Spinal cord (tissue), 10 donors: ENCODE data around the gene FCGR2B. TPM values are rescaled to one million over a fixed set of nuclear protein-coding genes. Genes with fewer than 3 reads are reported as not detected.
"Not testable (repeated sequence)": the region's sequence is repeated elsewhere in the genome, so short reads cannot be mapped to it uniquely, and the experiment has no call there.

Experiments used
- DNase-seq, 6 donors: peaks; one replicate each; pipeline versions ENCODE4 v3.0.0 to v3.0.0-alpha.2; 2013 to 2015; ENCODE audit warnings: low spot score in 6 of 6, low read depth in 4 of 6
- H3K27ac ChIP-seq: one replicate; pipeline ENCODE4 v1.5.1; 2013; ENCODE audit warnings: low read depth, low read length, control low read depth
- H3K27me3 ChIP-seq: one replicate; pipeline ENCODE4 v1.6.1; 2013; ENCODE audit warnings: low read length; ENCODE audit not compliant: control insufficient read depth, insufficient read depth
- H3K36me3 ChIP-seq: one replicate; pipeline ENCODE4 v1.6.1; 2013; ENCODE audit warnings: low read length; ENCODE audit not compliant: control insufficient read depth, insufficient read depth
- H3K4me1 ChIP-seq: one replicate; pipeline ENCODE4 v1.6.1; 2013; ENCODE audit warnings: low read length; ENCODE audit not compliant: control insufficient read depth, insufficient read depth
- H3K4me3 ChIP-seq: one replicate; pipeline ENCODE4 v1.5.1; 2013; ENCODE audit warnings: low read depth, low read length, control low read depth
- H3K9me3 ChIP-seq: one replicate; pipeline ENCODE4 v1.6.1; 2013; ENCODE audit warnings: low read length; ENCODE audit not compliant: control insufficient read depth, insufficient read depth
- WGBS: methylation state at CpG from one replicate; pipeline ENCODE4 v1.1.5; 2013; ENCODE audit warnings: missing lambda C conversion rate; ENCODE audit not compliant: insufficient coverage; 5-methylcytosine and 5-hydroxymethylcytosine counted together
- long read RNA-seq, 4 donors: transcript quantifications; one replicate each; lab custom pipeline, GENCODE V29; 2026
- polyA plus RNA-seq, 2 donors: library from polyadenylated mRNA; unstranded; fragments of 120-200 nt; gene quantifications; one replicate each; pipeline ENCODE4 v1.2.1, GENCODE V29; 2013; ENCODE audit not compliant: insufficient read length in 2 of 2
- total RNA-seq, 2 donors: library from RNA; depleted of rRNA in 1 of 2; stranded (reverse); fragments of 120-200 nt in 1 of 2; fragments of >200 nt in 1 of 2; gene quantifications; one replicate each; pipeline versions ENCODE4 v1.2.3 to v1.2.4, GENCODE V29; 2013 to 2014
- donor health status: healthy.

The FCGR2B gene
- total RNA-seq (1 to 10 TPM; 1.1 to 1.5 TPM), polyA plus RNA-seq (under 1 TPM in 1 of 2 donors, not detected in 1; 0.20 TPM)
- long read RNA-seq, donor 1 = 0 reads
- long read RNA-seq, donor 2 = 0 reads
- long read RNA-seq, donor 3 = 0 reads
- long read RNA-seq, donor 4 = 0 reads

DNA sequence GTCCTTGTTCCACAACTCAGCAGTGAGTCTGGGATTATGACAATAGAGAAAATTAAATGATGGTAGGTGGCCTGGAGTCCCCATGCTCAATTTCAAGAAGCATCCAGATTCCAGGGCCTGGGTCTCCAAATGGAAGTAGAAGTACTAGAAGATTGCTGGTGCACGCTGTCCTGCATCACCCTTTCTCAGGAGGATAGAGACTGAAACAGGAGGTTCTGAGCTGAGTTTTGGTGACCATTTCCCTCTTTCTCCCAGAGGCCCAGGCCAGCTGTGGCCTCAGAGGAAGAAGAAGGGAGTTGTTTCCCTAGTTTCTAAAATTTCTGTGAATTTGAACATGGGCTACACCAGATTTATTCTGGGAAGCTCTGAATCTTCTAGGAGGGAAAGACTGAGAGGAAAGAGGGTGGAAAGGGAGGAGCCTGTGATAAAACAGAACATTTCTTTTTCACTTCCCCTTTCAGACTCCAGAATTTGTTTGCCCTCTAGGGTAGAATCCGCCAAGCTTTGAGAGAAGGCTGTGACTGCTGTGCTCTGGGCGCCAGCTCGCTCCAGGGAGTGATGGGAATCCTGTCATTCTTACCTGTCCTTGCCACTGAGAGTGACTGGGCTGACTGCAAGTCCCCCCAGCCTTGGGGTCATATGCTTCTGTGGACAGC lies at the start of gene FCGR2B:
FCGR2B (plus strand) TSS at position 460 of the 656 bp plus-strand sequence; CDS start at position 559, 99 bp downstream.
- not testable (repeated sequence) for H3K9me3 ChIP-seq, H3K36me3 ChIP-seq, H3K4me3 ChIP-seq, H3K27me3 ChIP-seq, H3K27ac ChIP-seq, DNase-seq, H3K4me1 ChIP-seq
- no CpG with 5 or more reads among the region's 4 CpGs for WGBS

- H3K4me1 ChIP-seq, H3K36me3 ChIP-seq, H3K27ac ChIP-seq, H3K27me3 ChIP-seq, H3K9me3 ChIP-seq, H3K4me3 ChIP-seq, DNase-seq: not testable (repeated sequence)
- 91% methylated on average over 7 of the region's 30 CpGs for WGBS
These were observed 46.5 kb upstream of the FCGR2B start for GRCh38 chr1:161616417-161616816.

GRCh38 chr1:161618517-161618916 lies 44.4 kb upstream of the FCGR2B start:
- H3K36me3 ChIP-seq, H3K27ac ChIP-seq, DNase-seq, H3K9me3 ChIP-seq, H3K4me3 ChIP-seq, H3K27me3 ChIP-seq, H3K4me1 ChIP-seq: not testable (repeated sequence)
- 90% methylated on average over 2 of the region's 4 CpGs for WGBS

DNA sequence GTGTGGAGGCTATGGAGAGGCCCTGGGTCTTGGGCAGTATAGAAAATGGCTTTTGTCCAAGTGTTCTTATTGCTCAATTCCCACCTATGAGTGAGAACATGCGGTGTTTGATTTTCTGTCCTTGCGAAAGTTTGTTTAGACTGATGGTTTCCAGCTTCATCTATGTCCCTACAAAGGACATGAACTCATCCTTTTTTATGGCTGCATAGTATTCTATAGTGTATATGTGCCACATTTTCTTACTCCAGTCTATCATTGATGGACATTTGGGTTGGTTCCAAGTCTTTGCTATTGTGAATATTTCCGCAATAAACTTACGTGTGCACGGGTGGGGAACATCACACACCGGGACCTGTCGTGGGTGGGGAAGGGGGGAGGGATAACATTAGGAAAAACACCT lies 42.5 kb upstream of the FCGR2B start:
- H3K27ac ChIP-seq, DNase-seq, H3K9me3 ChIP-seq, H3K36me3 ChIP-seq, H3K4me1 ChIP-seq, H3K4me3 ChIP-seq, H3K27me3 ChIP-seq: not testable (repeated sequence)
- no CpG with 5 or more reads among the region's 7 CpGs for WGBS

DNA sequence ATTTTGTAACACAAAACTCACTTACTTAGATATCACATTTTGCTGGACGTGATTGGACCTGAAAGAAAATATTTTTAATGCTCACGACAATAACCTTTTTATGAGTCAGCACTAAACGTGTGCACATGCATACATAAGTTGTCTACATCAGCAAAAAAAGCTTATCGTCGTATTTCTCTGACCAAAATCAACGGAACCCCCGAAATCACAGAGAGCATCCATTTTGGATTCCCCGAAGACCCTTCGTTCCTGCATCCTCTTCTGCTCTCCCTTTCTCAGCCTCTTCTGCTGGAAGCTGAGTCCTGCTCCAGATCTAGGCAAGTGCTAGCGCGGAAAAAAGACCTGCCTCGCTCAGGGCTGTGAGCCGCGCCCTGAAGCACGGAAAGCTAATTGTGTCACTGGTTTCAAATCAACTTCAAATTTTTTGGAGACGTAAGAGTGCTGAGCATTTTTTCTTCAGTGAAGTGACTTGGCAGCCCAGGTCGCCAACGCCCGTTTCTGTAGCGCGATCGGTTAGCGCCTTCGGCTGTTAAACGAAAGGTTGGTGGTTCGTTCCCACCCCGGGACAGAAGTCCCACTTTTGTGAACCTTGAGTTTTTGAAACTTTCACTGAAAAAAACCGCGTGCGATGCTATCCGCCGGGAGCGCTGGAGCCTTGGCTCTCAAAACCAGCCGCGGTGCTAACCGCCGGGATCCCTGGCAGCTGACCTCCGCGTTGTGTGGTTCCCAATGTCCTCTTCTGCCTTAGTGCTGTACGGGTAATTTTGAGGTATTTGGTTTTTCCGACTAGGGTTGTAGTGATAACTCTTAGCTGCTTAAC lies 41.6 kb upstream of the FCGR2B start:
- H3K4me3 ChIP-seq = peak overlapping the region; percentile 56
- H3K4me1 ChIP-seq, H3K27me3 ChIP-seq, H3K36me3 ChIP-seq, H3K9me3 ChIP-seq: not testable (repeated sequence)
- DNase-seq = peak; percentile 48 to 95 (median 55)
- 1% methylated on average over 36 of the region's 41 CpGs for WGBS
- H3K27ac ChIP-seq = peak overlapping the region; percentile 33

DNA sequence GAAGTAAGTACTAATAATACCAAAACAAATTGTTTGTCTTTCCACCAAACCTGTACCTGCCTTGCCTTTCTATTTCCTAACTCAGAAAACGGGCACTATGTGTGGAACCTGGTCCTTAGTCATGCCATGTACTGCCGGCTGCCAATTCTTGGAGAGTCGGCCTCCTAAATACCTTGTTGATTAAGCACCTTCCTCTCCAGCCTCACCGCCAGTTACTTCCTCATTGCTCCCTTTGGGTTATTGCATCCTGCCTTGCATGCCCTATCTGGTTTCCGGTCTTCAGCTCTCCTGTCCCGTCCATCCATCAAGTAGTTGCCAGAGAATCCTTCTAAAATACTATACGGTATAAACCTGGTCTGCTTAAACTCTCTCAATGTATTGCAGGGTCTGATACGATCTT lies 40.9 kb upstream of the FCGR2B start:
- H3K27me3 ChIP-seq, H3K4me1 ChIP-seq, H3K36me3 ChIP-seq, H3K4me3 ChIP-seq, H3K27ac ChIP-seq, DNase-seq, H3K9me3 ChIP-seq: not testable (repeated sequence)
- 85% methylated on average over 4 of the region's 8 CpGs for WGBS

DNA sequence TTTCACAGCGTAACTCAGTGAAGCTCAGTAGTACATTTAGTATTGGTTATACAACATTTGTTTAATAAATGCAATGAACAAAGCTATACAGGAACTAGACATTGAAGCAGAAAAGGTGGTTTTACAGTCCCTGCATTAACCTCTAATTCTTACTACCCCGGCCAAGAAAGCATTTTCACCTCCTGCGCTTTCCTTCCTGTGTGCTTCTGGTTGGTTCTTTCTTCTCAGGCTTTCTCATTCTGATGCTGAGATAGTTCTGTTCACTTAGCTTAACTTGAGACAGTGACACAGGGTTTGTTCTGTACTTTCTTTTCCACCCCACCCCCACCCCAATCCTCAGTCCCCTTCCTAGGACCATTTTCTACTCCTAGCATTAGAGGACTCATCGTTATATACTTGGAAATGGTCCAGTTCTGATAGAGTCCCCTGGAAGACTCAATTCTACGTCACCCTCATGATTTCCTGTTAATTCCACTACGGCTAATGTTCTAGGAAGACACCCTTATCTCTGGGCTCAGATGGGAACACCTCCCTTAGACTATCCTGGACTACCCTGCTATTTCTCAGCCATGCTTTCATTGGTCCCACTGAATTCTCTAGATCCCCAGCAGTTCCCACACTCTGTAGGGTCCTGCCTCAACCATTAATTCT lies 39.4 kb upstream of the FCGR2B start:
- not testable (repeated sequence) for H3K36me3 ChIP-seq, H3K27ac ChIP-seq, H3K27me3 ChIP-seq, H3K9me3 ChIP-seq, H3K4me1 ChIP-seq, H3K4me3 ChIP-seq, DNase-seq
- WGBS = no CpG with 5 or more reads among the region's 6 CpGs

GRCh38 chr1:161624605-161625004 lies 38.3 kb upstream of the FCGR2B start:
- WGBS = no CpG with 5 or more reads among the region's 1 CpG
- H3K4me3 ChIP-seq, H3K36me3 ChIP-seq, H3K9me3 ChIP-seq, DNase-seq, H3K27ac ChIP-seq, H3K27me3 ChIP-seq, H3K4me1 ChIP-seq: not testable (repeated sequence)

DNA sequence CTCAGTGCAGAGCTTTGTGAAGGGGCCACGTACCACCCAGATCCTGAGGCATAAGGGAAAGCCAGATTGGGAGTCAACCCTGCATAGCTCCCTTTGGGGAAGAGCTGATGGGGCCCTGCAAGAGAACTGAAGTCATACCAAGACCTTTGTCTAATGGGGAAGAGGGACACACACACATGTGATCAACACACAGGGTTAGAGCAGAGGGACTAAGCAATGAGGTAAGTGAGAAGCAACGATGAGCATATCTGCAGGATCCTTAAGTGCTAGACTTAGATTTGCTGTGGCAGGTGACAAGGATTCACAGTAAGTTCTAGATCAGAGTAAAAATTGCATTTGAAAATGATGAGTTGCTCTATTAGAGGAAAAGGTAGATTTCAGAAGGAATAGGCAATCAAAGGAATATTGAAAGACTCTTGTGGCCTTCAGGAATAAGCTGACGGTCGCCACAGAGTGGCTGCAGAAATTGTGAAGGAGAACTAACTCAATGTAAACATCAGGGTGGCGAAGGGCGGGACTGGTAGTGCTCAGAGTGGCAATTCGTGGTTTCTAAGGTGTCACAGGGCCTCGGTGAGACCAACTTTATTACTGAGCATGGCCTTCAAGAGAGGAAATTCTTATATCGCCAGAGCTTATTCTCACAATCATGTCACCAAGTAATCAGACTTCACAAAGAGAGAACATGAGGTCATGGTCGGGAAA lies 36.3 kb upstream of the FCGR2B start:
- H3K4me3 ChIP-seq, H3K9me3 ChIP-seq, H3K36me3 ChIP-seq, DNase-seq, H3K27ac ChIP-seq, H3K4me1 ChIP-seq, H3K27me3 ChIP-seq: not testable (repeated sequence)
- 96% methylated on average over 4 of the region's 10 CpGs for WGBS
